ENCODE results near the gene TLX2.

DNA sequence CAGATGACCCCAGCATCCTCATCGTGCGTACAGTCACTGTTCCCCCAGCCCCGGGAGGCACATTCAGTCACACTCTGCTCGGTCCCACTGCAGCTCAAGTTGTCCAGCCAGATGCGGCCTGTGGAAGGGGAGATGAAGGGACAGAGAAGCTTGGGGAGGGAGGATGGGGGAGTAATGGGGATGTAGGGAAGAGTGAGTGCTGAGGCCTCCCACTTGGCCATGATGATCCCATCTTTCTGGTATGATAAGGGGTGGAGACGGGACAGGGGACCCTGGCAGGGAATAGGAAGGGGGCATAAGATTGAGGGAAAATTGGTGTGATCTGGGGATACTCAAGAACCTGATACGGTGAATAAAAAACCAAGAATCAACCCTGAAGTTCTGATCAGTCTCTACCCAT is 36.0 kb downstream of the TLX2 start:
- no peak for TF ChIP-seq EZH2 (IDR thresholded peaks at IDR 0.05; ENCODE audit: borderline replicate concordance, low read depth, low read length, severe bottlenecking)
- TF ChIP-seq, protein P1, sequence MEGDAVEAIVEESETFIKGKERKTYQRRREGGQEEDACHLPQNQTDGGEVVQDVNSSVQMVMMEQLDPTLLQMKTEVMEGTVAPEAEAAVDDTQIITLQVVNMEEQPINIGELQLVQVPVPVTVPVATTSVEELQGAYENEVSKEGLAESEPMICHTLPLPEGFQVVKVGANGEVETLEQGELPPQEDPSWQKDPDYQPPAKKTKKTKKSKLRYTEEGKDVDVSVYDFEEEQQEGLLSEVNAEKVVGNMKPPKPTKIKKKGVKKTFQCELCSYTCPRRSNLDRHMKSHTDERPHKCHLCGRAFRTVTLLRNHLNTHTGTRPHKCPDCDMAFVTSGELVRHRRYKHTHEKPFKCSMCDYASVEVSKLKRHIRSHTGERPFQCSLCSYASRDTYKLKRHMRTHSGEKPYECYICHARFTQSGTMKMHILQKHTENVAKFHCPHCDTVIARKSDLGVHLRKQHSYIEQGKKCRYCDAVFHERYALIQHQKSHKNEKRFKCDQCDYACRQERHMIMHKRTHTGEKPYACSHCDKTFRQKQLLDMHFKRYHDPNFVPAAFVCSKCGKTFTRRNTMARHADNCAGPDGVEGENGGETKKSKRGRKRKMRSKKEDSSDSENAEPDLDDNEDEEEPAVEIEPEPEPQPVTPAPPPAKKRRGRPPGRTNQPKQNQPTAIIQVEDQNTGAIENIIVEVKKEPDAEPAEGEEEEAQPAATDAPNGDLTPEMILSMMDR (IDR thresholded peaks at IDR 0.05; ENCODE audit: borderline replicate concordance, extremely low read depth, low read length, poor library complexity, severe bottlenecking) = no peak
